ENCODE measurements around the gene CCDC182.

The CCDC182 gene

GRCh38 chr17:57701124-57701523, 44.0 kb downstream of the CCDC182 start:
- in situ Hi-C loops (cut with MboI; ENCODE audit: low sequenced_read_pairs) = no loop called here

GRCh38 chr17:57699751-57700219, 45.3 kb downstream of the CCDC182 start:
- in situ Hi-C loops (cut with MboI; ENCODE audit: low sequenced_read_pairs) = no loop called here

DNA sequence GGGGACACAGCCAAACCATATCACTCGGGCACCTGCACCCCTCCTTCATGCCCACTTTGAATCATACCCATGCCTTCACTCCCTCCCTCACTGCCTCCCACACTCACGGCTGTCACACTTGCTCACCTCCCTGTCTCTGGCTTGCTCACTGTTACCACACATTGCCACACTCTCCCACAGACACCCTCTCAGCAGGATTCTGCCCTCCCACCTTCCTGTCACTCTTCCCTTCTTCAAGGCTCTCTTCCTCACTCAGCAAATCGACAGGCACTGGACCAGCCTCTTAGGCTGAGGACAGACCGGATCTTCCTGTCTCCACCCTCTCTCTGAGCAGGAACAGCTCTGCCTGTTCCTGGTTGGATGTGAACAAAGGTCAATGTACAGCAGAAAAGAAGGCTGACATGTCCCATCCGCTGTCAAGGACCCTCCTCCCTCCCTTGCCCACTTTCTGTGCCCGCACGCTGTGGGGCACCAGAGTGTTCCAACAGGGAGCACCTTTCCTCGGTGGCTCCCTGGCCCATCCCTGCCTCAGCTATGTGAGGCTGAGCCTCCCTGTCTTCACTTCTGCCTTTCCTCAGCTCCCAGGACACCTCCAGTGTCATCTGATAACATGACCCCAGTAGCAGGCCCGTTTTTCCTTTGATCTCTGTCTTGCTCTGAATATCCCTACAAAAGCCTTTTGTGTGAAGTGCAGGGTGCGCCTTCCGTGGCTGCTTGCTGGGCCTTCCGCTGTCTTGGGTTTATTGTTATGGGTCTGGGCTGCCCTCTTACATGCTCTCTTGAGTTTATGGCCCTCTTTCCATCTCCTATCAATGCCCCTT, 47.0 kb downstream of the CCDC182 start:
- in situ Hi-C loops (cut with MboI; ENCODE audit: low sequenced_read_pairs) = no loop called here

DNA sequence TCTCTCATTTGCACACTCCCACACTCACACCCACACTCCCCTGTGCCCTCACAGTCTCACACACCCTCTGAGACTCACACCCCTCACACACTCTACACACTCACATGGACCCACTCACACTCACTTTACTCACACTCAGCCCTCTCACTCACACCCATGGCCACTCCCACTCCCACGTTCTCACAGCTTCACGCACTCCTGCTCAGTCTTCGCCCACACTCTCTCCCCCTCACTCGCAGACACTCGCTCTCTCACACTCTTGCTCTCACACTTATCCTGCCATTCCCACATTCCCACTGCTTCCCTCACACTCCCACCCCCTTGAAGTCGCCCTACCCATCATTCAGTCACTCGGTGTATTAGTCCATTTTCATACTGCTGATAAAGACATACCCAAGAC, 47.9 kb downstream of the CCDC182 start:
- in situ Hi-C loops (cut with MboI; ENCODE audit: low sequenced_read_pairs) = no loop called here

DNA sequence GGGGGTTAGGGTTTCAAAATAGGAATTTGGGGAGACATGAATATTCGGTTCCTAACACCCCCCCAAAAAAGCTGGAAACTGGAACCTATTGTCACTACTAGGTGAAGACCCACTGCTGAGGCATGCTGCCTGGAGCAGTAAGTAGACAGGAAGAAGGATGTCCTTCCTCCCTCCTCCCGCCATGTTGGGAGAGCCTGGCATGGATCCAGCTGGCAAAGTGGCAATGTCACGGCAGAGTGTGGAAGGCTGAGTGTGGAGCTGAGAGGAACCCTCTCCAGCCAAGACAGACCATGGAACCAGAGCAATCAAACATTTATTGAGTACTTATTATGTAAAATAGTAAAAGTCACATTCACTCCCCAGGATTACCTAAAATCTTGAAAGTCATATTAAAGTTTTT, 49.0 kb downstream of the CCDC182 start:
- in situ Hi-C loops (cut with MboI; ENCODE audit: low sequenced_read_pairs) = no loop called here
